Measurements from ENCODE around the gene MAPKAPK5. TPM values are rescaled to one million over a fixed set of nuclear protein-coding genes. Genes with fewer than 3 reads are reported as not detected.

MAPKAPK5 gene
- total and polyA plus RNA-seq, 4 experiments from 2014 or later = 36.6 to 68.1 (median 51.3) TPM

- no peak for DNase-seq
- peaks cover 0 to 4% (median 0%) of the 10 kb centered on the region in 8 donors for H3K9me3 Mint-ChIP-seq
- POLR2A ChIA-PET (ENCODE audit: partially characterized antibody) = interaction anchor here (0.6 to 2.6 kb wide), 11 partner anchors 11 to 1437 kb away, joined by 3 to 29 read pairs (median 10); partner anchors contain the start of genes ACAD10, BRAP, ERP29 and NAA25
- peaks cover 0 to 1% of the 10 kb centered on the region in 2 donors for H3K27me3 Mint-ChIP-seq
- H3K4me1 Mint-ChIP-seq = peaks cover 42 to 78% (median 56%) of the 10 kb centered on the region in 4 donors
- H3K27ac ChIP-seq (ENCODE audit: low read depth, low read length) = peak overlapping the region; percentile 84
- peaks cover 46% of the 10 kb centered on the region for H3K4me1 ChIP-seq (ENCODE audit: insufficient read depth, low read length)
- H3K36me3 ChIP-seq (ENCODE audit: insufficient read depth, low read length) = no peaks in the 10 kb centered on the region
- intact Hi-C loops (cut with micrococcal nuclease) = loop anchor here (5.0 kb wide), 1 partner anchor 286 kb away; the partner anchor contains the start of gene TRAFD1
- H3K27ac Mint-ChIP-seq = peak overlapping the region; percentile 98 to 100 (median 100)
- peaks cover 35 to 43% of the 10 kb centered on the region in 2 donors for H3K36me3 Mint-ChIP-seq
- no peaks in the 10 kb centered on the region for H3K27me3 ChIP-seq (ENCODE audit: insufficient read depth, low read length)
- H3K4me3 ChIP-seq (ENCODE audit: low read length in 2 of 2) = peak overlapping the region; percentile 95 to 97
- peak overlapping the region; percentile 96 to 99 (median 99) for H3K4me3 Mint-ChIP-seq
- CTCF ChIA-PET (ENCODE audit: partially characterized antibody) = interaction anchor here (0.7 to 2.7 kb wide), 4 partner anchors 8 to 173 kb away, joined by 3 to 9 read pairs (median 5); no protein-coding TSS in a partner anchor
- no peaks in the 10 kb centered on the region for H3K9me3 ChIP-seq (ENCODE audit: control insufficient read depth in 1 of 2, low read length in 2 of 2)
These were observed 1.2 kb upstream of the MAPKAPK5 start for GRCh38 chr12:111840807-111841206.

- peaks cover 0 to 1% of the 10 kb centered on the region in 2 donors for H3K27me3 Mint-ChIP-seq
- H3K4me1 Mint-ChIP-seq = peaks cover 42 to 78% (median 56%) of the 10 kb centered on the region in 4 donors
- H3K27me3 ChIP-seq (ENCODE audit: insufficient read depth, low read length) = no peaks in the 10 kb centered on the region
- no peaks in the 10 kb centered on the region for H3K36me3 ChIP-seq (ENCODE audit: insufficient read depth, low read length)
- peaks cover 46% of the 10 kb centered on the region for H3K4me1 ChIP-seq (ENCODE audit: insufficient read depth, low read length)
- intact Hi-C loops (cut with micrococcal nuclease) = loop anchor here (5.0 kb wide), 1 partner anchor 286 kb away; the partner anchor contains the start of gene TRAFD1
- peak overlapping the region; percentile 95 to 97 for H3K4me3 ChIP-seq (ENCODE audit: low read length in 2 of 2)
- DNase-seq = no peak
- ChIA-PET CTCF (ENCODE audit: partially characterized antibody) (interaction anchor here (0.7 to 2.7 kb wide), 5 partner anchors 9 to 173 kb away, joined by 3 to 9 read pairs (median 4); no protein-coding TSS in a partner anchor), POLR2A (ENCODE audit: partially characterized antibody) (interaction anchor here (0.7 to 2.6 kb wide), 19 partner anchors 10 to 1373 kb away, joined by 3 to 29 read pairs (median 5); partner anchors contain the start of genes ACAD10, ATXN2, BRAP and ERP29)
- no peaks in the 10 kb centered on the region for H3K9me3 ChIP-seq (ENCODE audit: control insufficient read depth in 1 of 2, low read length in 2 of 2)
- peak overlapping the region; percentile 96 to 99 (median 99) for H3K4me3 Mint-ChIP-seq
- peaks cover 35 to 43% of the 10 kb centered on the region in 2 donors for H3K36me3 Mint-ChIP-seq
- H3K27ac ChIP-seq (ENCODE audit: low read depth, low read length) = peak overlapping the region; percentile 84
- peak overlapping the region; percentile 98 to 100 (median 100) for H3K27ac Mint-ChIP-seq
- H3K9me3 Mint-ChIP-seq = peaks cover 0 to 4% (median 0%) of the 10 kb centered on the region in 8 donors
These were observed 735 bp upstream of the MAPKAPK5 start for GRCh38 chr12:111841236-111841749.

- Mint-ChIP-seq H3K27me3 (peaks cover 0 to 1% of the 10 kb centered on the region in 2 donors), H3K27ac (peak overlapping the region; percentile 97 to 100 (median 98)), H3K9me3 (peaks cover 0 to 4% (median 0%) of the 10 kb centered on the region in 8 donors), H3K4me1 (peaks cover 42 to 88% (median 61%) of the 10 kb centered on the region in 4 donors), H3K4me3 (peak overlapping the region; percentile 93 to 99 (median 96)), H3K36me3 (peaks cover 31 to 48% of the 10 kb centered on the region in 2 donors)
- Histone ChIP-seq H3K27me3 (ENCODE audit: insufficient read depth, low read length) (no peaks in the 10 kb centered on the region), H3K27ac (ENCODE audit: low read depth, low read length) (peak overlapping the region; percentile 84), H3K36me3 (ENCODE audit: insufficient read depth, low read length) (no peaks in the 10 kb centered on the region), H3K4me1 (ENCODE audit: insufficient read depth, low read length) (peaks cover 46% of the 10 kb centered on the region), H3K4me3 (ENCODE audit: low read length in 2 of 2) (peak overlapping the region; percentile 73 to 95), H3K9me3 (ENCODE audit: control insufficient read depth in 1 of 2, low read length in 2 of 2) (no peaks in the 10 kb centered on the region)
- peak in 2 of 5 donors; percentile 38 to 58 for DNase-seq
- ChIA-PET CTCF (ENCODE audit: partially characterized antibody) (interaction anchor here (1.6 to 2.7 kb wide), 2 partner anchors 20 to 30 kb away, joined by 6 to 9 read pairs; no protein-coding TSS in a partner anchor), POLR2A (ENCODE audit: partially characterized antibody) (interaction anchor here (0.5 to 2.6 kb wide), 19 partner anchors 9 to 1374 kb away, joined by 3 to 29 read pairs (median 7); partner anchors contain the start of genes ACAD10, ATXN2, BRAP and ERP29)
- intact Hi-C loops (cut with micrococcal nuclease) = loop anchor here (2.0 to 5.0 kb wide), 3 partner anchors 170 to 576 kb away; partner anchors contain the start of genes ERP29, PTPN11, TMEM116 and TRAFD1
These were observed 748 bp downstream of the MAPKAPK5 start for GRCh38 chr12:111842556-111843396.

- peak overlapping the region in 4 of 7 donors; percentile 22 to 74 (median 26) for H3K27ac Mint-ChIP-seq
- H3K4me1 Mint-ChIP-seq = peaks cover 34 to 66% (median 48%) of the 10 kb centered on the region in 4 donors
- intact Hi-C loops (cut with micrococcal nuclease) = no loop called here
- Histone ChIP-seq H3K27ac (ENCODE audit: low read depth, low read length) (no peak overlapping the region), H3K27me3 (ENCODE audit: insufficient read depth, low read length) (no peaks in the 10 kb centered on the region), H3K4me3 (ENCODE audit: low read length in 2 of 2) (no peak overlapping the region), H3K9me3 (ENCODE audit: control insufficient read depth in 1 of 2, low read length in 2 of 2) (no peaks in the 10 kb centered on the region), H3K36me3 (ENCODE audit: insufficient read depth, low read length) (no peaks in the 10 kb centered on the region), H3K4me1 (ENCODE audit: insufficient read depth, low read length) (peaks cover 29% of the 10 kb centered on the region)
- CTCF ChIA-PET (ENCODE audit: partially characterized antibody) = no interaction called here
- POLR2A ChIA-PET (ENCODE audit: partially characterized antibody) = no interaction called here
- peaks cover 18 to 30% of the 10 kb centered on the region in 2 donors for H3K36me3 Mint-ChIP-seq
- DNase-seq = no peak
- peak overlapping the region in 2 of 8 donors; percentile 15 to 19 for H3K4me3 Mint-ChIP-seq
- peaks cover 0 to 1% of the 10 kb centered on the region in 2 donors for H3K27me3 Mint-ChIP-seq
- H3K9me3 Mint-ChIP-seq = peaks cover 0 to 8% (median 0%) of the 10 kb centered on the region in 8 donors
These were observed 4.0 kb downstream of the MAPKAPK5 start for GRCh38 chr12:111846016-111846415.

- Mint-ChIP-seq H3K27ac (peak overlapping the region in 2 of 7 donors; percentile 35 to 69), H3K4me1 (peaks cover 25 to 49% (median 35%) of the 10 kb centered on the region in 4 donors), H3K27me3 (no peaks in the 10 kb centered on the region), H3K4me3 (no peak overlapping the region), H3K9me3 (peaks cover 0 to 4% (median 0%) of the 10 kb centered on the region in 8 donors), H3K36me3 (peaks cover 20 to 23% of the 10 kb centered on the region in 2 donors)
- H3K4me3 ChIP-seq (ENCODE audit: low read length in 2 of 2) = no peak overlapping the region
- ChIA-PET CTCF (ENCODE audit: partially characterized antibody) (no interaction called here), POLR2A (ENCODE audit: partially characterized antibody) (interaction anchor here (1.2 to 3.7 kb wide), 2 partner anchors 9 to 162 kb away, joined by 3 to 24 read pairs; partner anchors contain the start of genes MAPKAPK5 and TMEM116)
- no peaks in the 10 kb centered on the region for H3K27me3 ChIP-seq (ENCODE audit: insufficient read depth, low read length)
- H3K27ac ChIP-seq (ENCODE audit: low read depth, low read length) = no peak overlapping the region
- DNase-seq = no peak
- no peaks in the 10 kb centered on the region for H3K36me3 ChIP-seq (ENCODE audit: insufficient read depth, low read length)
- no peaks in the 10 kb centered on the region for H3K4me1 ChIP-seq (ENCODE audit: insufficient read depth, low read length)
- no peaks in the 10 kb centered on the region for H3K9me3 ChIP-seq (ENCODE audit: control insufficient read depth in 1 of 2, low read length in 2 of 2)
- intact Hi-C loops (cut with micrococcal nuclease) = no loop called here
These were observed 8.5 kb downstream of the MAPKAPK5 start for GRCh38 chr12:111850526-111850925.

GRCh38 chr12:111858186-111858585, 16.2 kb downstream of the MAPKAPK5 start:
- Histone ChIP-seq H3K4me3 (ENCODE audit: low read length in 2 of 2) (no peak overlapping the region), H3K27ac (ENCODE audit: low read depth, low read length) (no peak overlapping the region), H3K4me1 (ENCODE audit: insufficient read depth, low read length) (peaks cover 8% of the 10 kb centered on the region), H3K36me3 (ENCODE audit: insufficient read depth, low read length) (no peaks in the 10 kb centered on the region), H3K27me3 (ENCODE audit: insufficient read depth, low read length) (no peaks in the 10 kb centered on the region), H3K9me3 (ENCODE audit: control insufficient read depth in 1 of 2, low read length in 2 of 2) (no peaks in the 10 kb centered on the region)
- CTCF ChIA-PET (ENCODE audit: partially characterized antibody) = interaction anchor here (1.6 kb wide), 1 partner anchor 43 kb away, joined by 3 read pairs; no protein-coding TSS in a partner anchor
- Mint-ChIP-seq H3K9me3 (peaks cover 0 to 2% (median 0%) of the 10 kb centered on the region in 8 donors), H3K27me3 (no peaks in the 10 kb centered on the region), H3K4me3 (no peak overlapping the region), H3K27ac (no peak overlapping the region), H3K36me3 (peaks cover 15 to 16% of the 10 kb centered on the region in 2 donors), H3K4me1 (peaks cover 16 to 44% (median 33%) of the 10 kb centered on the region in 4 donors)
- intact Hi-C loops (cut with micrococcal nuclease) = no loop called here
- POLR2A ChIA-PET (ENCODE audit: partially characterized antibody) = no interaction called here
- no peak for DNase-seq
